GM23248 (cell line): ENCODE measurements around the gene OR5K3. TPM values are rescaled to one million over a fixed set of nuclear protein-coding genes. Genes with fewer than 3 reads are reported as not detected.

Experiments used
- DNase-seq: peaks from one replicate; pipeline ENCODE4 v3.0.0-alpha.2; 2015
- H2AFZ ChIP-seq: fragments of 200-600 bp; sonication (generic); 2 replicates; pipeline ENCODE4 v1.6.1; 2016; ENCODE audit warnings: antibody characterized with exemption
- H3F3A ChIP-seq: fragments of 200-600 bp; sonication (generic); 2 replicates; pipeline ENCODE4 v1.6.1; 2016; ENCODE audit warnings: mild to moderate bottlenecking, antibody characterized with exemption, mixed run types; ENCODE audit not compliant: insufficient read depth
- H3K27ac ChIP-seq: fragments of 200-600 bp; sonication (generic); 2 replicates; pipeline ENCODE4 v1.5.1; 2016; ENCODE audit warnings: mild to moderate bottlenecking
- H3K27me3 ChIP-seq: fragments of 200-600 bp; sonication (generic); replicated peaks from 2 replicates; pipeline ENCODE4 v1.6.1; 2016; ENCODE audit warnings: mild to moderate bottlenecking; ENCODE audit not compliant: insufficient read depth
- H3K36me3 ChIP-seq: fragments of 200-600 bp; sonication (generic); 2 replicates; pipeline ENCODE4 v1.6.1; 2016; ENCODE audit warnings: low read depth, mild to moderate bottlenecking
- H3K4me1 ChIP-seq: fragments of 200-600 bp; sonication (generic); 2 replicates; pipeline ENCODE4 v1.6.1; 2016; ENCODE audit warnings: mild to moderate bottlenecking; ENCODE audit not compliant: insufficient read depth
- H3K4me2 ChIP-seq: fragments of 200-600 bp; sonication (generic); one replicate; pipeline ENCODE4 v1.6.1; 2016; ENCODE audit warnings: mild to moderate bottlenecking; ENCODE audit not compliant: unreplicated experiment
- H3K4me3 ChIP-seq: fragments of 200-600 bp; sonication (generic); 2 replicates; pipeline ENCODE4 v1.5.1; 2016; ENCODE audit warnings: mild to moderate bottlenecking
- H3K79me2 ChIP-seq: fragments of 200-600 bp; sonication (generic); 2 replicates; pipeline ENCODE4 v1.6.1; 2016; ENCODE audit warnings: mild to moderate bottlenecking; ENCODE audit not compliant: insufficient read depth
- H3K9ac ChIP-seq: fragments of 200-600 bp; sonication (generic); 2 replicates; pipeline ENCODE4 v1.6.1; 2016; ENCODE audit warnings: mild to moderate bottlenecking
- H3K9me2 ChIP-seq: fragments of 200-600 bp; sonication (generic); 2 replicates; pipeline ENCODE4 v1.6.1; 2016; ENCODE audit warnings: mixed run types, mild to moderate bottlenecking, moderate library complexity; ENCODE audit not compliant: insufficient read depth
- H3K9me3 ChIP-seq: fragments of 200-600 bp; sonication (generic); one replicate; pipeline ENCODE4 v1.6.1; 2017; ENCODE audit warnings: low read depth
- H4K20me1 ChIP-seq: fragments of 200-600 bp; sonication (generic); 2 replicates; pipeline ENCODE4 v1.6.0; 2016; ENCODE audit not compliant: insufficient read depth
- EZH2 ChIP-seq: fragments of 200-600 bp; sonication (generic); IDR thresholded peaks from 2 replicates; pipeline ENCODE4 v1.6.1; 2018; ENCODE audit warnings: antibody characterized with exemption, mild to moderate bottlenecking; ENCODE audit not compliant: insufficient read depth, poor library complexity, severe bottlenecking
- EZH2phosphoT487 ChIP-seq: fragments of 200-600 bp; sonication (generic); IDR thresholded peaks from 2 replicates; pipeline ENCODE4 v1.6.1; 2018; ENCODE audit warnings: antibody characterized with exemption, moderate library complexity, mild to moderate bottlenecking, low read depth; ENCODE audit not compliant: insufficient read depth
- WGBS, 2 experiments: methylation state at CpG; one replicate each; pipeline ENCODE4 v1.1.6; 2015 to 2017; ENCODE audit warnings: low lambda C conversion rate in 2 of 2, low coverage in 1 of 2; ENCODE audit errors: missing lambda C conversion rate in 2 of 2; 5-methylcytosine and 5-hydroxymethylcytosine counted together
- in situ Hi-C: fragments of 300-500 bp; cut with MboI; formaldehyde crosslinking; loops from 2 replicates; pipeline ENCODE4 v1.15.0; 2020
- polyA plus RNA-seq: library from polyadenylated mRNA; unstranded; fragments of >200 nt; fragmentation: Nextera tagmentation; extraction: Ambion mirVana; gene quantifications from 2 replicates; pipeline ENCODE4 v1.2.1, GENCODE V29; 2016
- total RNA-seq: library from RNA; depleted of rRNA; stranded (reverse); fragments of >200 nt; shearing (Covaris generic); gene quantifications from 2 replicates; pipeline ENCODE4 v1.2.3, GENCODE V29; 2014

Gene OR5K3
- total and polyA plus RNA-seq, 2 experiments from 2014 or later, result not detected

DNA sequence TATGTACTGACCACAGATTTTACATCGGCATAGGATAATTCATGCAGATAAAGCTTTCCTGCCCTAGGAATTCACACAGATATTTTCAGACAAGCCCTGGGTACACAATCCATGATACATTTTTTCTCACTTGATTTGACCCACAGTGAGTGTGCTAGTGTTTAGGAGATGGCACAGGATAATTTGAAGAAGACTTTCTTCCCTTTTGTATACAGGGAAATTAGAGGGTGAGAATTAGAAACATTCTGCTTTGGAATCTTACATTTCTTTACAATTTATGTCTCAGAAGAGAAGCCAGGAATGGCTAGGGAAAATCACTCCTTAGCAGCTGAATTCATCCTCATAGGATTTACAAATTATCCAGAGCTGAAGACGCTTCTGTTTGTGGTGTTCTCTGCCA lies 36.9 kb upstream of the OR5K3 start, which contains the start of gene OR5K4:
Gene OR5K4, plus strand, starts transcription at position 301 of the 400 bp plus-strand sequence. Its CDS starts 0 bp downstream, at position 301.
- no peaks in the 10 kb centered on the region for H3K27me3 ChIP-seq
- no peaks in the 10 kb centered on the region for H3F3A ChIP-seq
- no peak for DNase-seq
- no peak within 1 kb of the TSS for H3K27ac ChIP-seq
- in situ Hi-C loops, result no loop called here
- H3K36me3 ChIP-seq, result no peaks in the 10 kb centered on the region
- 21 to 37% methylated on average over 2 of the region's 2 CpGs for WGBS, 2 experiments
- H3K4me1 ChIP-seq, result no peaks in the 10 kb centered on the region
- no peak within 1 kb of the TSS for H2AFZ ChIP-seq
- H3K9me2 ChIP-seq, result no peaks in the 10 kb centered on the region
- H3K4me2 ChIP-seq, result no peak within 1 kb of the TSS
- H3K4me3 ChIP-seq, result no peak within 1 kb of the TSS
- H4K20me1 ChIP-seq, result no peaks in the 10 kb centered on the region
- H3K9ac ChIP-seq, result no peak within 1 kb of the TSS
- no peaks in the 10 kb centered on the region for H3K9me3 ChIP-seq
- no peaks in the 10 kb centered on the region for H3K79me2 ChIP-seq
- TF ChIP-seq EZH2phosphoT487 (no peak), EZH2 (no peak)

DNA sequence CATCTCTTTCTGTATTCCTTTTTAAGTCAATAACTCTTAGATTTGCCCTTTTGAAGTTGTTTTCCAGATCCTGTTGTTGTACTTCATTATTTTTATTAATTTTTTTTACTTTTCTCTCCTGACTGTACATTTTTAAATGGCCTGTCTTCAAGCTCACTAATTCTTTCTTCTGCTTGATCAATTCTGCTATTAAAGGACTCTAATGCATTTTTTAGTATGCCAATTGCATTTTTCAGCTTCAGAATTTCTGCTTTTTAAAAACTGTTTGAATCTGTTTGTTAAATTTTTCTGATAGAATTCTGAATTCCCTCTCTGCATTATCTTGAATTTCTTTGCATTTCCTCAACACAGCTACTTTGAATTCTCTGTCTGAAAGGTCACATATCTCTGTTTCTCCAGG lies 31.2 kb upstream of the OR5K3 start:
- Histone ChIP-seq H3K27me3 (no peaks in the 10 kb centered on the region), H3K79me2 (no peaks in the 10 kb centered on the region), H3K9me2 (no peaks in the 10 kb centered on the region), H3K4me1 (no peaks in the 10 kb centered on the region), H3K4me2 (no peak overlapping the region), H3K4me3 (no peak overlapping the region), H3K9me3 (no peaks in the 10 kb centered on the region), H3K36me3 (no peaks in the 10 kb centered on the region), H3K9ac (no peak overlapping the region), H3K27ac (no peak overlapping the region), H3F3A (no peaks in the 10 kb centered on the region), H2AFZ (no peak overlapping the region), H4K20me1 (no peaks in the 10 kb centered on the region)
- TF ChIP-seq EZH2 (no peak), EZH2phosphoT487 (no peak)
- no peak for DNase-seq
- in situ Hi-C loops, result no loop called here

DNA sequence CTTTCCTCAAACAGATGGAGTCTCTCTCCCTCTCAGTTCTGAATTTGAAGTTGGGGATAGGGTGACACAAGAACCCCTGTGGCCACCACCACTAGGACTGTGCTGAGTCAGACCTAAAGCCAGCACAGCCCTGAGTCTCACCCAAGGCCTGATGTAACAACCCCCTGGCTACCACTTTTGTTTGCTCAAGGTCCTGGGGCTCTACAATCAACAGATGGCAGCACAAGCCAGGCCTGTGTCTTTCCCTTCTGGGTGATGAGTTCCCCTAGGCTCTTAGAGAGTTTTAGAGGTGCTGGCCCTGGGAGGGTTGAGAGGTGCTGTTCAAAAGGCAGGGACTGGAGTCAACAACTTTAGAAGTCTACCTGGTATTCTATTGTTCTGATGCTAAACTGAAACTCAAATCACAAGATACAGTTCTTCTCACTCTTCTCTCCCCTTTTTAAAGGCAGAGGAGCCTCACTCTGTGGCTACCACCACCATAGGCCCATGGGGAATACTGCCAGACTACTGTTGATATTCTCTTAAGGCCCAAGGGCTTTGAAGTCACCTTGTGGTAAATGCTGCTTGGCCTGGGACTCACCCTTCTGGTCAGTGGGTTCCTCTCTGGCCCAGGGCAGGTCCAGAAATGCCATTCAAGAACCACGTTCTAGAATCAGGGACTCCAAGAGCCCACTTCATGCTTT lies 30.3 kb upstream of the OR5K3 start:
- Histone ChIP-seq H3K27ac (no peak overlapping the region), H3K27me3 (no peaks in the 10 kb centered on the region), H3F3A (no peaks in the 10 kb centered on the region), H3K36me3 (no peaks in the 10 kb centered on the region), H4K20me1 (no peaks in the 10 kb centered on the region), H3K4me2 (no peak overlapping the region), H3K9ac (no peak overlapping the region), H3K79me2 (no peaks in the 10 kb centered on the region), H3K9me3 (no peaks in the 10 kb centered on the region), H3K4me1 (no peaks in the 10 kb centered on the region), H3K4me3 (no peak overlapping the region), H3K9me2 (no peaks in the 10 kb centered on the region), H2AFZ (no peak overlapping the region)
- TF ChIP-seq EZH2phosphoT487 (no peak), EZH2 (no peak)
- no peak for DNase-seq
- WGBS, 2 experiments, result 6 to 18% methylated on average over 1 of the region's 1 CpG
- in situ Hi-C loops, result no loop called here

DNA sequence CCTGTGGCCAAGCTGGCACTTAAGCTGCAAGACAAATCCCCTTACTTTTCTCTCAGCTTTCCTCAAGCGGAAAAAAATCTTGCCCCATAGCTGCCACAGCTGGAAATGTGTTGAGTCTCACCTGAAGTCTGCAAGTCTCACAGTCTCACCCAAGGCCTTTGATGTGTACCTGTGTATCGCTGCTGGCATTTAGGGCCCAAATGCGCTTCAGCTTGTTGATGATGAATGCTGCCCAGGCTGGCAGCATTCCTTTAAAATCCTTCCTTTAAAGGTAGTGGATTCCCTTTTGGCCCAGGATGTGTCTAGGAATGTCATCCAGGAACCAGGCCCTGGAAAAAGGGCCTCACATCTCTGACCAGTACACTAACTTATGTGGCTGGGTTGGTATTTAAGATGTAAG lies 29.8 kb upstream of the OR5K3 start:
- H3K9me2 ChIP-seq, result no peaks in the 10 kb centered on the region
- no peak for DNase-seq
- no peak overlapping the region for H2AFZ ChIP-seq
- no peak overlapping the region for H3K9ac ChIP-seq
- H3K9me3 ChIP-seq, result no peaks in the 10 kb centered on the region
- H3K36me3 ChIP-seq, result no peaks in the 10 kb centered on the region
- no peaks in the 10 kb centered on the region for H3K79me2 ChIP-seq
- no peaks in the 10 kb centered on the region for H4K20me1 ChIP-seq
- 54 to 58% methylated on average over 3 of the region's 3 CpGs for WGBS, 2 experiments
- H3K4me1 ChIP-seq, result no peaks in the 10 kb centered on the region
- H3K4me3 ChIP-seq, result no peak overlapping the region
- in situ Hi-C loops, result no loop called here
- H3K4me2 ChIP-seq, result no peak overlapping the region
- no peak for TF ChIP-seq EZH2
- no peak for TF ChIP-seq EZH2phosphoT487
- no peaks in the 10 kb centered on the region; the same call in 1 of the 2 replicates for H3K27me3 ChIP-seq
- H3K27ac ChIP-seq, result no peak overlapping the region
- no peaks in the 10 kb centered on the region for H3F3A ChIP-seq
